Amygdala (tissue), 56 donors: ENCODE results near the gene C10orf90.
"Not testable (repeated sequence)": the region's sequence is repeated elsewhere in the genome, so short reads cannot be mapped to it uniquely, and the experiment has no call there.

Experiments
- DNase-seq, 56 donors: peaks; one replicate each; lab custom pipeline; 2025; lab: John Stamatoyannopoulos, UW

The C10orf90 gene

DNA sequence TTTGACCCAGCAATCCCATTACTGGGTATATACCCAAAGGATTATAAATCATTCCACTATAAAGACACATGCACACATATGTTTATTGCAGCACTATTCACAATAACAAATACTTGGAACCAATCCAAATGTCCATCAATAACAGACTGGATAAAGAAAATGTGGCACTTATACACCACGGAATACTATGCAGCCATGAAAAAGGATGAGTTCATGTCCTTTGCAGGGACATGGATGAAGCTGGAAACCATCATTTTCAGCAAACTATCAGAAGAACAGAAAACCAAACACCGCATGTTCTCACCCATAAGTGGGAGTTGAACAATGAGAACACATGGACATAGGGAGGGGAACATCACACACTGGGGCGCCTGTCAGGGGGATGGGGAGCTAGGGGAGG lies 291.3 kb downstream of the C10orf90 start:
- not testable (repeated sequence) for DNase-seq

DNA sequence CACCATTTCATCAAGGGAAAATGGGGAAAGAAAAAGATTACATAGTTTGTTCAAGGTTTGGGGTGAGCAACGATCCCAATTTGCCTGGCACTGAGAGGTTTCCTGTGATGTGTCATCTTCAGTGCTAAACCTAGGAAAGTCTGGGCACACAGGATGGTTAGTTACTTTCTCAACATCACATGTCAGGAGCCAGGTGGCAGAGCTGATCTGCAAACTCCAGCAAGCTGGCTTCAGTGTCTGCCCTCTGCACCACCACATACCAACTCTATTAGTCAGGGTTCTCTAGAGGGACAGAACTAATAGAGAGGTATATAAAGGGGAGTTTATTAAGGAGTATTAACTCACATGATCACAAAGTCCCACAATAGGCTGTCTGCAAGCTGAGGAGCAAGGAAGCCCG lies 293.5 kb downstream of the C10orf90 start:
- no peak for DNase-seq

- DNase-seq, result no peak
Observed at GRCh38 chr10:126375926-126376554, 294.5 kb downstream of the C10orf90 start.

GRCh38 chr10:126375299-126375698 lies 295.2 kb downstream of the C10orf90 start:
- DNase-seq, result no peak
